HepG2 (cell line): ENCODE measurements around the gene DFFA. TPM values are rescaled to one million over a fixed set of nuclear protein-coding genes. Genes with fewer than 3 reads are reported as not detected.
A peak's percentile ranks its signal among the peaks of the same experiment; 100 is the strongest.

ENCODE experiments used
- ATAC-seq: fragments of 200-7000 bp; cut with Tn5 transposase; 3 replicates; pipeline ENCODE4 v1.9.1; 2020; ENCODE audit warnings: mild to moderate bottlenecking, moderate library complexity
- BruUV-seq: library from RNA; stranded (reverse); fragments of 400-500 nt; replicated peaks from 2 replicates; lab custom pipeline; 2021; lab: Mats Ljungman, UMichigan
- CTCF ChIA-PET: fragments of 300-600 bp; formaldehyde crosslinking; extraction: SDS; loops from one replicate; lab custom pipeline; 2021; ENCODE audit warnings: low total read pairs, inconsistent platforms, low intra/inter-chr PET ratio; lab: Yijun Ruan, JAX
- POLR2A ChIA-PET: fragments of 350-600 bp; sonication (Branson Sonifier 250); formaldehyde crosslinking; loops from one replicate; lab custom pipeline; 2020; ENCODE audit warnings: antibody characterized with exemption, inconsistent platforms; lab: Yijun Ruan, JAX
- DNase-seq: peaks from one replicate; pipeline ENCODE4 v3.0.0-alpha.2; 2015; ENCODE audit warnings: low spot score
- FAIRE-seq: peaks from 3 replicates; lab custom pipeline; 2011; peaks lifted over from hg19 to GRCh38; lab: Jason Lieb, UNC
- H2AFZ ChIP-seq: one replicate; pipeline ENCODE4 v1.6.1; 2011; ENCODE audit warnings: low read length, inconsistent platforms
- H3K27ac ChIP-seq: fragments of 300-600 bp; 3 replicates; pipeline ENCODE4 v1.8.0; 2011; ENCODE audit warnings: mixed run types, mild to moderate bottlenecking, mixed read lengths, low read length, inconsistent platforms; ENCODE audit not compliant: insufficient read depth; ENCODE audit errors: extremely low read length
- H3K27me3 ChIP-seq, 2 experiments: fragments of 200-600 bp in 1 of 2; 2 replicates in 1 of 2; 3 replicates in 1 of 2; pipeline versions ENCODE4 v1.6.0 to v1.8.0; 2011; ENCODE audit warnings: low read length in 2 of 2, mild to moderate bottlenecking in 2 of 2, moderate library complexity in 2 of 2, inconsistent platforms in 1 of 2; ENCODE audit not compliant: insufficient read depth in 2 of 2, control insufficient read depth in 1 of 2
- H3K36me3 ChIP-seq, 2 experiments: fragments of 200-600 bp in 1 of 2; replicated peaks in 1 of 2; 2 replicates in 1 of 2; 3 replicates in 1 of 2; pipeline versions ENCODE4 v1.5.1 to v1.8.0; 2011; ENCODE audit warnings: low read length in 2 of 2, inconsistent platforms in 1 of 2; ENCODE audit not compliant: insufficient read depth in 2 of 2, control insufficient read depth in 1 of 2
- H3K4me1 ChIP-seq: 2 replicates; pipeline ENCODE4 v1.5.1; 2012; ENCODE audit warnings: low read length, inconsistent platforms; ENCODE audit not compliant: insufficient read depth
- H3K4me2 ChIP-seq: 2 replicates; pipeline ENCODE4 v1.6.0; 2011; ENCODE audit warnings: low read depth, low read length, inconsistent platforms
- H3K4me3 ChIP-seq, 3 experiments: fragments of 200-600 bp in 1 of 3; sonication (generic), shearing (Covaris generic) in 1 of 3; replicated peaks in 1 of 3; 2 replicates each; pipeline ENCODE4 v1.5.1; 2011 to 2016; ENCODE audit warnings: low read length in 3 of 3, inconsistent platforms in 2 of 3, low read depth in 2 of 3, mild to moderate bottlenecking in 2 of 3, control low read depth in 1 of 3, mixed read lengths in 1 of 3; ENCODE audit not compliant: insufficient read depth in 1 of 3
- H3K79me2 ChIP-seq: one replicate; pipeline ENCODE4 v1.6.1; 2011; ENCODE audit warnings: low read length, inconsistent platforms; ENCODE audit not compliant: insufficient read depth
- H3K9ac ChIP-seq: 2 replicates; pipeline ENCODE4 v1.6.0; 2011; ENCODE audit warnings: mild to moderate bottlenecking, low read depth, low read length, inconsistent platforms; ENCODE audit not compliant: insufficient read depth
- H3K9me3 ChIP-seq: 2 replicates; pipeline ENCODE4 v1.5.1; 2012; ENCODE audit warnings: mild to moderate bottlenecking, low read length
- H4K20me1 ChIP-seq: 2 replicates; pipeline ENCODE4 v1.6.0; 2011; ENCODE audit warnings: inconsistent platforms, mild to moderate bottlenecking, low read length, moderate library complexity; ENCODE audit not compliant: insufficient read depth
- GATAD1 ChIP-seq: IDR thresholded peaks from 2 replicates; pipeline ENCODE4 v1.6.1; 2016; ENCODE audit warnings: missing genetic modification reagents, missing compliant biosample characterization
- KDM3A ChIP-seq: IDR thresholded peaks from 2 replicates; pipeline ENCODE4 v1.6.1; 2018; ENCODE audit warnings: low read depth, missing compliant biosample characterization
- KDM5A ChIP-seq: fragments of 200-600 bp; sonication (generic); IDR thresholded peaks from 2 replicates; pipeline ENCODE4 v1.7.0; 2018; ENCODE audit warnings: antibody characterized with exemption, mild to moderate bottlenecking, low read length, borderline replicate concordance
- ONECUT2 ChIP-seq: sonication (generic); formaldehyde crosslinking; IDR thresholded peaks from 2 replicates; pipeline ENCODE4 v1.4.0; 2020; ENCODE audit warnings: missing genetic modification reagents
- PCBP1 ChIP-seq: fragments of 200-400 bp; formaldehyde crosslinking; IDR thresholded peaks from 2 replicates; pipeline ENCODE4 v1.6.1; 2017; ENCODE audit warnings: mild to moderate bottlenecking, low read depth, low read length, borderline replicate concordance
- RCOR2 ChIP-seq: IDR thresholded peaks from 2 replicates; pipeline ENCODE4 v1.6.1; 2016; ENCODE audit warnings: missing biosample characterization, missing genetic modification reagents
- TP53 ChIP-seq: sonication (generic); formaldehyde crosslinking; conservative IDR thresholded peaks from 2 replicates; pipeline ENCODE4 v1.4.0; 2020; ENCODE audit warnings: missing genetic modification reagents
- ZKSCAN1 ChIP-seq: fragments of 150-350 bp; IDR thresholded peaks from 2 replicates; pipeline ENCODE4 v1.6.1; 2014; ENCODE audit warnings: low read length
- ZNF768 ChIP-seq: sonication (generic); formaldehyde crosslinking; IDR thresholded peaks from 2 replicates; pipeline ENCODE4 v1.4.0; 2020; ENCODE audit warnings: missing genetic modification reagents
- WGBS: methylation state at CpG from one replicate; pipeline ENCODE4 v1.1.6; 2017; ENCODE audit warnings: low lambda C conversion rate; 5-methylcytosine and 5-hydroxymethylcytosine counted together
- in situ Hi-C: cut with HindIII; loops from 2 replicates; pipeline ENCODE4 v1.10.0; 2017; ENCODE audit warnings: low pct_unique_long_range_greater_than_20kb; ENCODE audit not compliant: extremely low pct_ligation_motif_present
- intact Hi-C: fragments of 100-400 bp; cut with micrococcal nuclease; formaldehyde crosslinking; loops from one replicate; pipeline ENCODE4 v1.10.0; 2022; ENCODE audit not compliant: unreplicated experiment
- polyA plus RNA-seq, 8 experiments: library from polyadenylated mRNA; depleted of rRNA in 3 of 8; stranded (reverse) in 7 of 8; unstranded in 1 of 8; fragments of >200 nt; fragmentation: Illumina TruSeq in 4 of 8; extraction: Trizol in 4 of 8; gene quantifications; 2 replicates each; pipeline versions ENCODE4 v1.2.1 to v1.2.3, GENCODE V29; 2011 to 2016; ENCODE audit warnings: low read depth in 4 of 8, missing spikeins in 1 of 8, mixed read lengths in 1 of 8; ENCODE audit not compliant: insufficient read depth in 1 of 8
- total RNA-seq, 5 experiments: library from RNA; depleted of rRNA; stranded (reverse); fragments of >200 nt; fragmentation: Illumina TruSeq; extraction: Trizol; gene quantifications; 2 replicates each; pipeline ENCODE4 v1.2.3, GENCODE V29; 2016; ENCODE audit warnings: low read depth in 1 of 5

DFFA gene
- total and polyA plus RNA-seq, 2 of the 13 experiments (the other 11 are each of a cell fraction or from before 2014, with no cell fraction given), result 16.5 to 33.9 TPM

DNA sequence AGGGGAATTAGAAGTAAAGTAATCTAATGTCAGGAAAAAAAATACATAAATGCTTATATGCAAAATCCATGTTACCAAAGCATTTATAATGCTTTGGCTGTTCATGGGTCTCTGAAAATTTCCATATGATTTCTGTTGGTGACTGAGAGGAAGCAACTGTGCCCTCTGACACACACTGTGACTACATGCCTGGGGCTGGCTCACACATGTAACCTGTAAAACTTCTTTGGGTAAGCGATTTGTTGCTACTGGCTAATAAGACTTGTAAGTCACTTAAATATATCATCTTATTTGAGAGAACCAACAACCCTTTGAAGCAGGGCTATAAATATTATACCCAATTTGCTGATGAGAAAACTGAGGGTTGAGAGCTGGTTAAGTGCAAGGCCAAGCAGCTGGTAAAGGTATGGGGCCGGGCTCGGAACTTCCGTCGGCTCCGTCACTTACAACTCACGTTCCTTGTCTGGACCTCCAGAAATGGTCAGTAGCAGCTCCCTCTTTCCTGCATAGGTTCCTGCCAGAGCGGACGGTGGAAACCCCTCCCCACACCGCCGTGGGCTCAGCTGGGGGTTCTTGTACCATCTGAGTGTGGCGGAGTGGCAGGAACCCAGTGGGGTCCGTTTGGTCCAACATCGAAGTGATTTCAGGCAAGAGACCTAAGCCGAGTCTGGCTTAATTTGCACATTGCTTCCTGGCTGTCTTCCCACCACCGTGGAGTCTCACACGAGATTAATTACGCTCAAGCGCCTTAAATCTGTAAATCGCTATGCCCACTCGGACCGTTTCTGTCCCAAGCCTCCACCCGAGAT lies 714 bp downstream of the DFFA start (continued):
- TF ChIP-seq KDM5A, result no peak
- peak; percentile 63; the same call in 1 of the 2 replicates for TF ChIP-seq RCOR2 (CRISPR knock-in tag)
- TF ChIP-seq GATAD1 (CRISPR knock-in tag), result no peak
- 0 out of 2 replicates have a peak, but pooled peaks have one; percentile 6 for TF ChIP-seq KDM3A (CRISPR knock-in tag)
- TF ChIP-seq ZKSCAN1, result peak; percentile 63; the same call in 1 of the 2 replicates
- no peak for TF ChIP-seq ONECUT2 (CRISPR knock-in tag)
- TF ChIP-seq PCBP1, result no peak

DNA sequence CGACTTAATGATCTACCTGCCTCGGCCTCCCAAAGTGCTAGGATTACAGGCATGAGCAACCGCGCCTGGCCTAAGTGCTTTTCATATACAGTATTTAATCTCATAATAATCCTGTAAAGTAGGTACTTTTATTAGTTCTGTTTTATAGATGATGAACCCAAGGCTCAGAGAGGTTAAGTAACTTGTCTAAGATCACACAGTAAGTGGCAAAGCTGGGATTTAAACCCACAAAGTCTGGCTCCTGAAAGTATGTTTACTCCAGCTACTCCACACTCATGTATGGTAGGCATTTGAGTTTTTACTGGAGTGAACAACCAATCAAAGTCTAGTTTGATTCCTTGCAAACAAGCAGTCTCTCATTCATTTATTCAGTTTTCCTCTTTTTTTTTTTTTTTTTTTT lies 2.3 kb downstream of the DFFA start:
- ATAC-seq (no peak), DNase-seq (no peak), FAIRE-seq (no peak)
- 98% methylated on average over 4 of the region's 4 CpGs for WGBS
- no peaks in the 10 kb centered on the region for H3K9me3 ChIP-seq
- POLR2A ChIA-PET, result no interaction called here
- no peak overlapping the region for H3K4me2 ChIP-seq
- intact Hi-C loops (loop anchor here (5.0 kb wide), 1 partner anchor 38 kb away; the partner anchor contains the start of gene CENPS), in situ Hi-C loops (loop anchor here (10.0 kb wide), 1 partner anchor 85 kb away; no protein-coding TSS in a partner anchor)
- H2AFZ ChIP-seq, result no peak overlapping the region
- H3K27ac ChIP-seq, result no peak overlapping the region
- no peak overlapping the region for H3K9ac ChIP-seq
- H3K27me3 ChIP-seq, result no peaks in the 10 kb centered on the region; a peak in 1 of 5 replicates
- CTCF ChIA-PET, result no interaction called here
- no peak overlapping the region for H3K4me3 ChIP-seq
- TF ChIP-seq ZNF768 (CRISPR knock-in tag) (peak; percentile 72; the same call in 1 of the 2 replicates), TP53 (CRISPR knock-in tag) (no peak)
- H3K36me3 ChIP-seq, result peaks cover 15 to 26% of the 10 kb centered on the region in 2 experiments; a peak in 4 of 5 replicates
- H3K4me1 ChIP-seq, result peaks cover 25% of the 10 kb centered on the region
- no peaks in the 10 kb centered on the region for H4K20me1 ChIP-seq
- H3K79me2 ChIP-seq, result peaks cover 7% of the 10 kb centered on the region
- BruUV-seq, result no TSS peak
